T47D (cell line): Measurements from ENCODE around the gene ZNF43.
"Not testable (repeated sequence)": the region's sequence is repeated elsewhere in the genome, so short reads cannot be mapped to it uniquely, and the experiment has no call there.

ENCODE experiments used
- DNase-seq, 2 experiments: peaks; one replicate each; pipeline versions ENCODE4 v3.0.0 to v3.0.0-alpha.2; 2011 to 2012; ENCODE audit warnings: low read depth in 1 of 2, low spot score in 1 of 2
- JUND ChIP-seq: IDR thresholded peaks from 2 replicates; pipeline ENCODE4 v1.6.1; 2012; ENCODE audit warnings: low read depth
- in situ Hi-C: cut with HindIII; loops from 2 replicates; pipeline ENCODE4 v1.10.0; 2016; ENCODE audit warnings: low sequenced_read_pairs, low pct_unique_long_range_greater_than_20kb

ZNF43 gene

GRCh38 chr19:21835810-21836444 lies at the start of gene ZNF43:
Gene ZNF43 (minus strand): TSS chr19:21836182. CDS start chr19:21836038, 144 bp downstream.
- TF ChIP-seq JUND = no peak
- peak; percentile 69 to 97 for DNase-seq
- in situ Hi-C loops = no loop called here

GRCh38 chr19:21885516-21885915 lies 49.5 kb upstream of the ZNF43 start:
- in situ Hi-C loops, DNase-seq: not testable (repeated sequence)

- DNase-seq, in situ Hi-C loops: not testable (repeated sequence)
These were observed 48.8 kb upstream of the ZNF43 start for GRCh38 chr19:21884786-21885185.

GRCh38 chr19:21883516-21883915 lies 47.5 kb upstream of the ZNF43 start:
- DNase-seq = no peak
- in situ Hi-C loops = no loop called here
- TF ChIP-seq JUND = no peak

GRCh38 chr19:21880761-21881160 lies 44.8 kb upstream of the ZNF43 start:
- in situ Hi-C loops = not testable (repeated sequence)
- DNase-seq = peak in 1 of 2 experiments; percentile 28

- TF ChIP-seq JUND = no peak
- in situ Hi-C loops = no loop called here
These were observed 42.7 kb upstream of the ZNF43 start for GRCh38 chr19:21878646-21879045.

GRCh38 chr19:21877976-21878375 lies 42.0 kb upstream of the ZNF43 start:
- in situ Hi-C loops = no loop called here
- DNase-seq = no peak
- TF ChIP-seq JUND = no peak

More at GRCh38 chr19:21878646-21879045, 42.7 kb upstream of the ZNF43 start:
- DNase-seq = no peak

- in situ Hi-C loops, DNase-seq: not testable (repeated sequence)
These were observed 40.6 kb upstream of the ZNF43 start for GRCh38 chr19:21876608-21877007.

- no peak for TF ChIP-seq JUND
- in situ Hi-C loops = no loop called here
- DNase-seq = no peak
These were observed 21.0 kb upstream of the ZNF43 start for GRCh38 chr19:21856773-21857514.

- in situ Hi-C loops = no loop called here
- TF ChIP-seq JUND = no peak
- DNase-seq = peak; percentile 88 to 97
These were observed 15.8 kb upstream of the ZNF43 start for GRCh38 chr19:21851596-21852345.

GRCh38 chr19:21850656-21851255 lies 14.8 kb upstream of the ZNF43 start:
- in situ Hi-C loops = no loop called here
- DNase-seq = no peak
- no peak for TF ChIP-seq JUND

- in situ Hi-C loops = no loop called here
- no peak for TF ChIP-seq JUND
- DNase-seq = peak in 1 of 2 experiments; percentile 69
These were observed 12.7 kb upstream of the ZNF43 start for GRCh38 chr19:21848706-21849105.

GRCh38 chr19:21843081-21843480 lies 7.1 kb upstream of the ZNF43 start:
- DNase-seq = no peak
- TF ChIP-seq JUND = no peak
- in situ Hi-C loops = no loop called here
